ENCODE measurements around the gene DYRK1B.

Gene DYRK1B

GRCh38 chr19:39870171-39870971 lies 36.4 kb upstream of the DYRK1B start (continued):
- no peak for TF ChIP-seq ZNF837 (tag by site-specific recombination; IDR thresholded peaks at IDR 0.05)
- no peak for TF ChIP-seq ZNF302 (tag by site-specific recombination; IDR thresholded peaks at IDR 0.05; ENCODE audit: low read depth)
- TF ChIP-seq ATF2 (tag by site-specific recombination; IDR thresholded peaks at IDR 0.05; ENCODE audit: low read depth): no peak
- TF ChIP-seq ZNF16 (tag by site-specific recombination; IDR thresholded peaks at IDR 0.05; ENCODE audit: low read depth): no peak
- TF ChIP-seq ZNF701 (tag by site-specific recombination; IDR thresholded peaks at IDR 0.05): no peak
- TF ChIP-seq ZNF561 (tag by site-specific recombination; IDR thresholded peaks at IDR 0.05; ENCODE audit: borderline replicate concordance): no peak
- no peak for TF ChIP-seq ZNF473 (tag by site-specific recombination; IDR thresholded peaks at IDR 0.05)
- no peak for TF ChIP-seq ZNF248 (tag by site-specific recombination; IDR thresholded peaks at IDR 0.05)
- no peak for TF ChIP-seq ZNF19 (tag by site-specific recombination; IDR thresholded peaks at IDR 0.05; ENCODE audit: low read depth)
- TF ChIP-seq ZNF585B (tag by site-specific recombination; IDR thresholded peaks at IDR 0.05): no peak
- no peak for TF ChIP-seq ZNF529 (tag by site-specific recombination; IDR thresholded peaks at IDR 0.05; ENCODE audit: insufficient replicate concordance)
- TF ChIP-seq ZNF580 (tag by site-specific recombination; IDR thresholded peaks at IDR 0.05): no peak
- TF ChIP-seq ZNF521 (tag by site-specific recombination; IDR thresholded peaks at IDR 0.05): no peak
- no peak for TF ChIP-seq ZNF548 (tag by site-specific recombination; IDR thresholded peaks at IDR 0.05)
- TF ChIP-seq ZFP69B (tag by site-specific recombination; IDR thresholded peaks at IDR 0.05): no peak
- TF ChIP-seq ZNF211 (tag by site-specific recombination; IDR thresholded peaks at IDR 0.05; ENCODE audit: low read depth): no peak
- TF ChIP-seq ZNF48 (tag by site-specific recombination; IDR thresholded peaks at IDR 0.05): no peak
- no peak for TF ChIP-seq ZNF654 (tag by site-specific recombination; IDR thresholded peaks at IDR 0.05; ENCODE audit: low read depth)
- TF ChIP-seq ZBTB48 (tag by site-specific recombination; IDR thresholded peaks at IDR 0.05): peak; percentile 82
- TF ChIP-seq ZBTB21 (tag by site-specific recombination; IDR thresholded peaks at IDR 0.05): 0 out of 2 replicates have a peak, but pooled peaks have one; percentile 18
- no peak for TF ChIP-seq ZNF366 (tag by site-specific recombination; conservative IDR thresholded peaks at IDR 0.05)
- TF ChIP-seq SP3 (tag by site-specific recombination; IDR thresholded peaks at IDR 0.05): peak; percentile 55; the same call in 1 of the 2 replicates
- peak; percentile 70 for TF ChIP-seq ZFHX2 (tag by site-specific recombination; conservative IDR thresholded peaks at IDR 0.05)
- TF ChIP-seq ZNF433 (tag by site-specific recombination; IDR thresholded peaks at IDR 0.05; ENCODE audit: low read depth): no peak
- 0 out of 2 replicates have a peak, but pooled peaks have one; percentile 46 for TF ChIP-seq PATZ1 (tag by site-specific recombination; IDR thresholded peaks at IDR 0.05)
- TF ChIP-seq ZNF514 (tag by site-specific recombination; IDR thresholded peaks at IDR 0.05): no peak
- no peak for TF ChIP-seq OVOL3 (tag by site-specific recombination; IDR thresholded peaks at IDR 0.05)
- TF ChIP-seq SALL2 (tag by site-specific recombination; IDR thresholded peaks at IDR 0.05; ENCODE audit: borderline replicate concordance): no peak
- no peak for TF ChIP-seq KLF7 (tag by site-specific recombination; IDR thresholded peaks at IDR 0.05; ENCODE audit: borderline replicate concordance)
- TF ChIP-seq ZNF148 (tag by site-specific recombination; IDR thresholded peaks at IDR 0.05; ENCODE audit: borderline replicate concordance): no peak
- TF ChIP-seq ZNF10 (tag by site-specific recombination; IDR thresholded peaks at IDR 0.05): no peak
- no peak for TF ChIP-seq ZNF843 (tag by site-specific recombination; IDR thresholded peaks at IDR 0.05)
- no peak for TF ChIP-seq ZNF239 (tag by site-specific recombination; IDR thresholded peaks at IDR 0.05)
- no peak for TF ChIP-seq ZNF660 (tag by site-specific recombination; IDR thresholded peaks at IDR 0.05)
